HT-29 (cell line): Measurements from ENCODE around the gene BABAM2. TPM values are rescaled to one million over a fixed set of nuclear protein-coding genes. Genes with fewer than 3 reads are reported as not detected.
"Not testable (repeated sequence)": the region's sequence is repeated elsewhere in the genome, so short reads cannot be mapped to it uniquely, and the experiment has no call there.

Source experiments
- DNase-seq: peaks from one replicate; pipeline ENCODE4 v3.0.0-alpha.2; 2015; ENCODE audit warnings: low spot score
- total RNA-seq: library from RNA; depleted of rRNA; stranded (reverse); fragments of >200 nt; shearing (Covaris generic); gene quantifications from 2 replicates; pipeline ENCODE4 v1.2.3, GENCODE V29; 2014

BABAM2 gene
- total RNA-seq, 1 experiment from 2014 or later, result 7.0 TPM

- no peak for DNase-seq
These were observed 466.5 kb downstream of the BABAM2 start for GRCh38 chr2:28357055-28357454.

GRCh38 chr2:28357948-28358667 is 467.6 kb downstream of the BABAM2 start:
- DNase-seq, result no peak

- DNase-seq, result no peak
These were observed 468.2 kb downstream of the BABAM2 start for GRCh38 chr2:28358668-28359201.

- DNase-seq, result peak; percentile 48
These were observed 468.9 kb downstream of the BABAM2 start for GRCh38 chr2:28359222-28360057.

DNA sequence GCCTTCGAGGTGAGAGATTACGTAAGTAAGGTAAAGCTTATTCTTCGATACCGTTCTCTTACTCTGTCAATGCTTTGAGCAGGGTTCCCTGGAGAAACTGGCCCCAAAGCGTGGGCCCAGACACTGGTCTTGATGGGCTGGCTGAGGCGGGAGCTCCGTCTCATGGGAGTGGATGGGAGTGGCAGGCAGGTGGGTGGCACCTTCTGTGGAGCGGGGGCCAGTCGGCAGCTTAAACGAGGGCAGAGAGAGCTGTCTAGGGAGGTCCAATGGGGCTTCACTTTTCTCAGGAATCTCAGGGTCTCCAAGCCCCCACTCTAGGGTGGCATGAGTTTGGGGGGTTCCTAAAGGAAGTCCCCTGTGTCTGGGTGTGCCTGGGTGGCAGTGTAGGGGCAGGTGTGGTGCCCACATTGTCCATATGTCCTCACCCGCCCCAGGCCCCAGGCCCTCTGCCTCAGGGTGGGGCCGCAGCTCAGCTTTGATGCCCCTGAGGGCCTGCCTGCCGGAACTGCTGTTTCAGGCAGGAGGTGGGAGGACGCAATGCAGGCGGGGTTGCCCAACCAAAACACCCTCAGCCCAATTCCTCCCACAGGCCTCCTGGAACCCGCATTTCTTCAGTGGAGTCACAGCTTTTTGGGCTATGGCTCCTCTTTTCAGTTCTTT is 469.7 kb downstream of the BABAM2 start:
- DNase-seq, result no peak

GRCh38 chr2:28360718-28361293 is 470.3 kb downstream of the BABAM2 start:
- no peak for DNase-seq

DNA sequence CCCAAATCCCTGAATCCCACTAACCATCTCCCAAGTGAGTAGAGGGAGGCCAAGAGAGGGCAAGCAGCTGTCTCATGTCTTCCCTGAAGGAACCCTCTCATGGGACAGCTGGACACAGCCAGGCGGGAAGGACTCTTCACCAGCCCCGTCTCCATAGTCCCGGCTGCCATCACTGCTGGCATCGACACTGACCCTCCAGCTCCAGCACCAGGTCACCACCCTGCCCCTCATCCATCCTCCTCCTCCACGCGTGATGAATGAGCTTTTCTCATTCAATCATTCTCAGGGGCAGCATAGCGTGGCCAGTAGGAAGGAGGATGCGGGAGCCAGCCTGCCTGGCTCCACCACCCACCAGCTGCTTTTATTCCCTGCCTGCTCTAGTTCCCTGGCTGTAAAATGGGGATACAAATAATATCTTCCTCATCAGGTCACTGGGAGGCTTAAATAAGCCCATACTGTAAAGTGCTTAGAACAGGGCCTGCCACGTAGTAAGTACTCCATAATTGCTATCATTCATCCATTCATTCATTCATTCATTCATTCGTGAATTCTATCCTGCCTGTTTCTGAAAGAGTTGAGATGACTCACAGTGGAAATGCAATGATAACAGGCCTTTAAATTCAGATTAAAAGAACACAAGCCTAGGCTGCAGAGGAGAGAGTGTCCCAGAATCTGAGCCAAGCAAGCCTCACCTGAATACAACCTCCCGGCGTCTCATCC is 471.6 kb downstream of the BABAM2 start:
- DNase-seq, result no peak

DNA sequence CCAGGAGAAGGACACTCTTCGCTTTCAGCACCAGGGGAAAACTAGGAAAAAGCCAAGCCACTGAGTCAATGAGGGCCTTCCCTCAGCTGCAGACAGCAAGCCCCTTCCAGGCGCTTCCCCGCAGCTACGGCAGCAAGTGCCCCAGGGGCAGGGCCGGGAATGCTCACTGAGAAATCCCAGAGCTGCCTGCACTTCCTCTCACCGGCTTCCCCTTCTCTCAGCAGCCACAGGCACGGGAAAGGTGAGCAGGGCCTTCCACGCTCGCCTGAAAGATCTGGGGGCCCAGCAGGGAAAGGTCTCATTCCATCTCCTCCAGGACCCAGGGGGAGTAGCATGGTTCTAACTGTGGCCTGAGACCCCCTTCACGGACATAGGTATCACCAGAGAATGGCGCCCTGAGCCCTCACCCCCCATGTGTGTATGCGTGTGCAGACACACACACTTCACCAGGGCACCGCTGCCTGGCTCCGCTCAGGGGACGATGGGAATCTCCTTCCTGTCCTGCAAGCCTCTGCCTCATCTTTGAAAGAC is 472.5 kb downstream of the BABAM2 start:
- DNase-seq, result no peak

DNA sequence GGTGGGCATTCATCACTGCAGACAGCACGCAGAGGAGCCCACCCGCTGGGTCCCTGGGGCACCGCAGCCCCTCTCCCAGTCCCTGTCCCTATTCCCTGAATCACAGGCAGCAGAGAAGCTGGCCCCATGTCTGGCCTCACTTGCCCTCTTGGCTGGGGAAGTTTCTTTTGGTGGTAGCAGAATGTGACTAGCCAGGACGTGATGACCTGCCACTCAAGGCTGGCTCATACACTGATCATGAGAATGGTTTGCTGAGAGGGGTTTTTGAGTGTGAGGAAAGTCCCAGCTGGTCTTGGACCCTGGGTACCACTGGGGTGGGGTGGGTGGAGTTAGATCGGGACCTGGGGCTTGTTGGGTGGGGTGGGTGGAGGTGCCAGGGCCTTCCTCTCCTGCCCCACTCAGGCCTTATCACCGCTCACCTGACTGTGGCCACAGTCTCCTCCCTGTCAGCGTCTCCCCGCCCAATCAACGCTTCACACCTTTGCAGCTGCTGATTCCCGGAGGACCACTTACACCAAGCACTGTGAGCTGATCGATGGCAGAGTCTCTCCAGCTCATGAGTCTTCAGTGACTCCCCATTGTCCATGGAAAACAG is 473.3 kb downstream of the BABAM2 start:
- no peak for DNase-seq

- DNase-seq, result no peak
These were observed 474.1 kb downstream of the BABAM2 start for GRCh38 chr2:28364610-28365009.

GRCh38 chr2:28365158-28365557 is 474.6 kb downstream of the BABAM2 start:
- no peak for DNase-seq

DNA sequence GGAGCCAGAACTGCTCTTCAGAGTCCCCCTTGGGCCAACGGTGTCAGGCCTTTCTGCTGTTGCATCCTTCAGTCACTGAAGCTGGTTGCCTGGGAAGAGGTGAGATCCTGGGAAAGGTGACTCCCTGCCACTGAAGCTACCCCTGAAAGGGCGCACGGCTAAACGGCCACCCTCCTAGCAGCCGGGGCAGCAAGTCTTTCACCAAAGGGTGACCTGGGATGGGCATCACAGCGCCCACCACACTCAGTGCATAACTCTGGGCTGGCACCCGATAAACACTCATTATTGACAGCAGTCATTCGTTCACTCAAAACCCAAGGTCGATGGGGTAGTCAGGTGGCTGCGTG is 475.6 kb downstream of the BABAM2 start:
- no peak for DNase-seq

GRCh38 chr2:28366496-28367282 is 476.2 kb downstream of the BABAM2 start:
- DNase-seq, result peak; percentile 75

- DNase-seq, result no peak
These were observed 477.3 kb downstream of the BABAM2 start for GRCh38 chr2:28367667-28368356.

GRCh38 chr2:28368357-28368798 is 477.8 kb downstream of the BABAM2 start:
- no peak for DNase-seq

GRCh38 chr2:28369358-28369757 is 478.8 kb downstream of the BABAM2 start:
- DNase-seq, result no peak

DNA sequence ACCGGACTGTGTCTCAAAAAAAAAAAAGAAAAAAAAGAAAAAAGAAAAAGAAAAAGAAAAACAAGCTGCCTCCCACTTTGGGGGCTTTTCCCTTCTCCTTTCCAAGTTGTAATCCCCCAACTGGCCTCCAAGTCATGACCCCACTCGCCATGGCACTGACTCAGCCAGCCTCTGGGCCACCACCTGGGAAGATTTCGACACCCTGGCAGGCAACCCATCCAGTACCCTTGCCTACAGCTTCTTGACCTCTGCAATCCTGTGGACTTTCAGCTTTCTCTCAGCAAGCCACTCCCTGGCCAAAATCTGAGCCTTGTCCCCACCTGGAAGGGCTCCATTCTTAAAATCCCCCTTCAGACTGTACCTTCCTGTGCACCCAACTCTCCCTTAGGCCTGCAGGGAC is 479.8 kb downstream of the BABAM2 start:
- DNase-seq, result no peak

GRCh38 chr2:28371728-28372127 is 481.2 kb downstream of the BABAM2 start:
- DNase-seq, result not testable (repeated sequence)

GRCh38 chr2:28373854-28374253 is 483.3 kb downstream of the BABAM2 start:
- DNase-seq, result no peak
